Measurements from ENCODE around the gene DSCAM. TPM values are rescaled to one million over a fixed set of nuclear protein-coding genes. Genes with fewer than 3 reads are reported as not detected.

DSCAM gene
- polyA plus RNA-seq, 3 donors = not detected

DNA sequence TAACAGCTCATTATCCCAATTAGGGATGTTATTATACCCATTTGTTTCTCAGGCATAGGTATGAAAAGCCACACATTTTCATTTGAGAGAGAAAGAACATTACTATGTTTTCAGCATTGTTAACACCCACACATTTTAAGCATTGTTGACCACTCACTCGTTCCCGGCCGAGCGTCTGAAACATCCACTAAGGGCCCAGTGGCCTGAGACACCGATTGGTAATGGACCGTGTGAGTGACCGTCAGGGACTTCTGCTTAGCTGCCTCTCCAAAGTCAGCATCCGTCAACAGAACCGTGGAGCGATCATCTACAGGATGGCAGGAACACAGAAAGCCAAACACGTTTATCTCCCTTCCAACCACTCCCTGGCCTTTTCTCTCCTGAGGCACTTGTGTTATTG is 795.2 kb downstream of the DSCAM start:
- peaks cover 0 to 4% (median 3%) of the 10 kb centered on the region in 7 donors for H3K9me3 Mint-ChIP-seq

DNA sequence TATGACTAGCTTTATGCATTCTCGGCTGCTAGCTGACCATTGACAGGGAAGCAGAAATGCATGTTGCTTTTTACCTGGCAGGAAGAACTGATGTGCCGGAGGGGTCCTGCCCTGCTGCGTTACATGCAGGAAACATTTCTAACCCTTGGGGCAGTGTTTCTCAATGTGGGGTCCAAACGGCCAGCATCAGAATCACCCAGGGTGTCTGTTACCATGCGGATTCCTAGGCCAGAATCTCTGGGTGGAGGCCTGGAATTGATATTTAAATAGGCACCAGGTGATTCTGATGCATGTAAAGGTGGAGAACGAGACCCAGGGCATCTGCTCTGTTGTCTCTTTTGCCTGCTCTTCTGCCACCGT is 797.0 kb downstream of the DSCAM start:
- Histone ChIP-seq H4K20me1 (ENCODE audit: insufficient read depth, low read length) (no peaks in the 10 kb centered on the region), H3K27ac (ENCODE audit: low read depth in 1 of 2, low read length in 2 of 2) (no peak overlapping the region), H3K9me3 (replicated peaks in 1 of 2; ENCODE audit: control insufficient read depth in 1 of 2, insufficient read depth in 1 of 2, low read length in 2 of 2) (no peaks in the 10 kb centered on the region), H3K27me3 (ENCODE audit: control insufficient read depth in 2 of 2, insufficient read depth in 2 of 2, low read length in 2 of 2) (no peaks in the 10 kb centered on the region), H3K4me1 (ENCODE audit: control insufficient read depth in 1 of 2, insufficient read depth in 2 of 2, low read length in 2 of 2) (no peaks in the 10 kb centered on the region), H3K4me2 (replicated peaks; ENCODE audit: extremely low read depth, low read length, poor library complexity, severe bottlenecking) (no peak overlapping the region), H3K79me2 (ENCODE audit: insufficient read depth, low read length) (no peaks in the 10 kb centered on the region), H3K36me3 (replicated peaks in 1 of 2; ENCODE audit: control insufficient read depth in 1 of 2, insufficient read depth in 2 of 2, low read length in 2 of 2) (no peaks in the 10 kb centered on the region), H2AFZ (ENCODE audit: insufficient read depth, low read depth, low read length, poor library complexity, severe bottlenecking) (no peak overlapping the region), H3K4me3 (replicated peaks in 1 of 3; ENCODE audit: low read depth in 2 of 3, low read length in 3 of 3) (no peak overlapping the region), H3K9ac (ENCODE audit: insufficient read depth, low read length, poor library complexity, severe bottlenecking) (no peak overlapping the region)
- no peak for DNase-seq
- Mint-ChIP-seq H3K27ac (no peak overlapping the region), H3K4me3 (peak overlapping the region in 1 of 2 donors; percentile 17), H3K4me1 (peaks cover 2% of the 10 kb centered on the region), H3K9me3 (peaks cover 0 to 4% (median 1%) of the 10 kb centered on the region in 7 donors), H3K36me3 (no peaks in the 10 kb centered on the region), H3K27me3 (ENCODE audit: low read depth in 3 of 3) (peaks cover 0 to 3% (median 3%) of the 10 kb centered on the region in 3 donors)
- intact Hi-C loops (cut with micrococcal nuclease) = no loop called here
- TF ChIP-seq, protein P1, sequence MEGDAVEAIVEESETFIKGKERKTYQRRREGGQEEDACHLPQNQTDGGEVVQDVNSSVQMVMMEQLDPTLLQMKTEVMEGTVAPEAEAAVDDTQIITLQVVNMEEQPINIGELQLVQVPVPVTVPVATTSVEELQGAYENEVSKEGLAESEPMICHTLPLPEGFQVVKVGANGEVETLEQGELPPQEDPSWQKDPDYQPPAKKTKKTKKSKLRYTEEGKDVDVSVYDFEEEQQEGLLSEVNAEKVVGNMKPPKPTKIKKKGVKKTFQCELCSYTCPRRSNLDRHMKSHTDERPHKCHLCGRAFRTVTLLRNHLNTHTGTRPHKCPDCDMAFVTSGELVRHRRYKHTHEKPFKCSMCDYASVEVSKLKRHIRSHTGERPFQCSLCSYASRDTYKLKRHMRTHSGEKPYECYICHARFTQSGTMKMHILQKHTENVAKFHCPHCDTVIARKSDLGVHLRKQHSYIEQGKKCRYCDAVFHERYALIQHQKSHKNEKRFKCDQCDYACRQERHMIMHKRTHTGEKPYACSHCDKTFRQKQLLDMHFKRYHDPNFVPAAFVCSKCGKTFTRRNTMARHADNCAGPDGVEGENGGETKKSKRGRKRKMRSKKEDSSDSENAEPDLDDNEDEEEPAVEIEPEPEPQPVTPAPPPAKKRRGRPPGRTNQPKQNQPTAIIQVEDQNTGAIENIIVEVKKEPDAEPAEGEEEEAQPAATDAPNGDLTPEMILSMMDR (IDR thresholded peaks at IDR 0.05) = no peak
- 21% methylated on average over 4 of the region's 7 CpGs for WGBS (ENCODE audit: insufficient coverage)

More for the DNA sequence above, 795.2 kb downstream of the DSCAM start:
- H3K27ac ChIP-seq (ENCODE audit: low read depth in 1 of 2, low read length in 2 of 2) = no peak overlapping the region
- TF ChIP-seq, protein P1 (IDR thresholded peaks at IDR 0.05) = no peak
- no peaks in the 10 kb centered on the region for H3K79me2 ChIP-seq (ENCODE audit: insufficient read depth, low read length)
- H3K27me3 Mint-ChIP-seq (ENCODE audit: low read depth in 3 of 3) = peaks cover 0 to 3% (median 3%) of the 10 kb centered on the region in 3 donors
- no peak for DNase-seq
- H3K36me3 ChIP-seq (replicated peaks in 1 of 2; ENCODE audit: control insufficient read depth in 1 of 2, insufficient read depth in 2 of 2, low read length in 2 of 2) = no peaks in the 10 kb centered on the region
- no peaks in the 10 kb centered on the region for H4K20me1 ChIP-seq (ENCODE audit: insufficient read depth, low read length)
- H3K4me3 Mint-ChIP-seq = no peak overlapping the region
- no peaks in the 10 kb centered on the region for H3K9me3 ChIP-seq (replicated peaks in 1 of 2; ENCODE audit: control insufficient read depth in 1 of 2, insufficient read depth in 1 of 2, low read length in 2 of 2)
- no peaks in the 10 kb centered on the region for H3K36me3 Mint-ChIP-seq
- H3K4me1 ChIP-seq (ENCODE audit: control insufficient read depth in 1 of 2, insufficient read depth in 2 of 2, low read length in 2 of 2) = no peaks in the 10 kb centered on the region
- H3K27ac Mint-ChIP-seq = no peak overlapping the region
- no peak overlapping the region for H2AFZ ChIP-seq (ENCODE audit: insufficient read depth, low read depth, low read length, poor library complexity, severe bottlenecking)
- intact Hi-C loops (cut with micrococcal nuclease) = no loop called here
- no peak overlapping the region for H3K4me2 ChIP-seq (replicated peaks; ENCODE audit: extremely low read depth, low read length, poor library complexity, severe bottlenecking)
- peaks cover 2% of the 10 kb centered on the region for H3K4me1 Mint-ChIP-seq
- 94% methylated on average over 8 of the region's 11 CpGs for WGBS (ENCODE audit: insufficient coverage)
- no peak overlapping the region for H3K4me3 ChIP-seq (replicated peaks in 1 of 3; ENCODE audit: low read depth in 2 of 3, low read length in 3 of 3)
- no peaks in the 10 kb centered on the region for H3K27me3 ChIP-seq (ENCODE audit: control insufficient read depth in 2 of 2, insufficient read depth in 2 of 2, low read length in 2 of 2)
- no peak overlapping the region for H3K9ac ChIP-seq (ENCODE audit: insufficient read depth, low read length, poor library complexity, severe bottlenecking)
